Measurements from ENCODE around the gene KIAA0232.

KIAA0232 gene

GRCh38 chr4:6900956-6901355 is 118.4 kb downstream of the KIAA0232 start:
- Histone ChIP-seq H3K27ac (ENCODE audit: low read length) (no peak overlapping the region), H3K9ac (ENCODE audit: low read depth, low read length) (no peak overlapping the region)
- no peak for DNase-seq

GRCh38 chr4:6901669-6902317 is 119.3 kb downstream of the KIAA0232 start:
- no peak for DNase-seq
- no peak overlapping the region for H3K4me2 ChIP-seq (ENCODE audit: insufficient read depth, low read length)
- H3K4me1 ChIP-seq (ENCODE audit: insufficient read depth, low read length): no peaks in the 10 kb centered on the region

More at GRCh38 chr4:6900956-6901355, 118.4 kb downstream of the KIAA0232 start:
- no peak for ATAC-seq (ENCODE audit: insufficient read depth, low read depth)
- no peak for TF ChIP-seq EZH2 (IDR thresholded peaks at IDR 0.05; ENCODE audit: borderline replicate concordance, low read depth, low read length, severe bottlenecking)
- TF ChIP-seq CTCF (IDR thresholded peaks at IDR 0.05; ENCODE audit: borderline replicate concordance, extremely low read depth, low read length, poor library complexity, severe bottlenecking): no peak
- Histone ChIP-seq H3K9me3 (ENCODE audit: insufficient read depth, low read length, severe bottlenecking) (no peaks in the 10 kb centered on the region), H3K79me2 (ENCODE audit: insufficient read depth, low read length) (no peaks in the 10 kb centered on the region), H3K36me3 (ENCODE audit: insufficient read depth, low read length) (no peaks in the 10 kb centered on the region), H3K27me3 (ENCODE audit: insufficient read depth, low read length, poor library complexity) (no peaks in the 10 kb centered on the region), H2AFZ (ENCODE audit: low read depth, low read length) (no peak overlapping the region), H3K4me3 (ENCODE audit: low read depth in 1 of 2, low read length in 2 of 2) (no peak overlapping the region), H4K20me1 (ENCODE audit: insufficient read depth, low read length) (no peaks in the 10 kb centered on the region), H3K4me1 (ENCODE audit: insufficient read depth, low read length) (no peaks in the 10 kb centered on the region), H3K4me2 (ENCODE audit: insufficient read depth, low read length) (no peak overlapping the region)

GRCh38 chr4:6902318-6903042 is 120.0 kb downstream of the KIAA0232 start:
- Histone ChIP-seq H3K4me1 (ENCODE audit: insufficient read depth, low read length) (no peaks in the 10 kb centered on the region), H4K20me1 (ENCODE audit: insufficient read depth, low read length) (no peaks in the 10 kb centered on the region), H2AFZ (ENCODE audit: low read depth, low read length) (no peak overlapping the region), H3K79me2 (ENCODE audit: insufficient read depth, low read length) (no peaks in the 10 kb centered on the region), H3K4me3 (ENCODE audit: low read depth in 1 of 2, low read length in 2 of 2) (no peak overlapping the region), H3K9ac (ENCODE audit: low read depth, low read length) (no peak overlapping the region), H3K9me3 (ENCODE audit: insufficient read depth, low read length, severe bottlenecking) (no peaks in the 10 kb centered on the region), H3K36me3 (ENCODE audit: insufficient read depth, low read length) (no peaks in the 10 kb centered on the region), H3K27me3 (ENCODE audit: insufficient read depth, low read length, poor library complexity) (no peaks in the 10 kb centered on the region), H3K4me2 (ENCODE audit: insufficient read depth, low read length) (no peak overlapping the region), H3K27ac (ENCODE audit: low read length) (no peak overlapping the region)
- ATAC-seq (ENCODE audit: insufficient read depth, low read depth): no peak
- DNase-seq: no peak
- TF ChIP-seq EZH2 (IDR thresholded peaks at IDR 0.05; ENCODE audit: borderline replicate concordance, low read depth, low read length, severe bottlenecking) (no peak), CTCF (IDR thresholded peaks at IDR 0.05; ENCODE audit: borderline replicate concordance, extremely low read depth, low read length, poor library complexity, severe bottlenecking) (no peak)

More at GRCh38 chr4:6901669-6902317, 119.3 kb downstream of the KIAA0232 start:
- Histone ChIP-seq H3K36me3 (ENCODE audit: insufficient read depth, low read length) (no peaks in the 10 kb centered on the region), H2AFZ (ENCODE audit: low read depth, low read length) (no peak overlapping the region), H3K4me3 (ENCODE audit: low read depth in 1 of 2, low read length in 2 of 2) (no peak overlapping the region), H4K20me1 (ENCODE audit: insufficient read depth, low read length) (no peaks in the 10 kb centered on the region), H3K9ac (ENCODE audit: low read depth, low read length) (no peak overlapping the region), H3K79me2 (ENCODE audit: insufficient read depth, low read length) (no peaks in the 10 kb centered on the region), H3K9me3 (ENCODE audit: insufficient read depth, low read length, severe bottlenecking) (no peaks in the 10 kb centered on the region), H3K27ac (ENCODE audit: low read length) (no peak overlapping the region), H3K27me3 (ENCODE audit: insufficient read depth, low read length, poor library complexity) (no peaks in the 10 kb centered on the region)
- TF ChIP-seq CTCF (IDR thresholded peaks at IDR 0.05; ENCODE audit: borderline replicate concordance, extremely low read depth, low read length, poor library complexity, severe bottlenecking) (no peak), EZH2 (IDR thresholded peaks at IDR 0.05; ENCODE audit: borderline replicate concordance, low read depth, low read length, severe bottlenecking) (no peak)
- no peak for ATAC-seq (ENCODE audit: insufficient read depth, low read depth)
